B cell (primary cell): ENCODE data around the gene CKM. TPM values are rescaled to one million over a fixed set of nuclear protein-coding genes. Genes with fewer than 3 reads are reported as not detected.

Experiments
- ATAC-seq: fragments of 200-7000 bp; cut with Tn5 transposase; one replicate; pipeline ENCODE4 v1.10.0; 2021; ENCODE audit warnings: low read depth, mild to moderate bottlenecking, moderate number of reproducible peaks, moderate library complexity
- CTCF ChIA-PET: fragments of 350-600 bp; sonication (Branson Sonifier 250); formaldehyde crosslinking; loops from one replicate; lab custom pipeline; 2021; ENCODE audit warnings: antibody characterized with exemption, inconsistent platforms; lab: Charles Lee
- POLR2A ChIA-PET: fragments of 350-600 bp; sonication (Branson Sonifier 250); formaldehyde crosslinking; loops from one replicate; lab custom pipeline; 2021; ENCODE audit warnings: antibody characterized with exemption; lab: Charles Lee
- DNase-seq: peaks from one replicate; pipeline ENCODE4 v3.0.0; 2013
- H2AFZ ChIP-seq: 2 replicates; pipeline ENCODE4 v1.6.1; 2012; ENCODE audit warnings: mild to moderate bottlenecking, low read depth, low read length; ENCODE audit not compliant: insufficient read depth, poor library complexity, severe bottlenecking
- H3K27ac ChIP-seq, 2 donors: 1 replicate in 1 of 2; 2 replicates in 1 of 2; pipeline ENCODE4 v1.5.1; 2012 to 2013; ENCODE audit warnings: low read length in 2 of 2, mild to moderate bottlenecking in 2 of 2, moderate library complexity in 1 of 2
- H3K27me3 ChIP-seq, 4 experiments: fragments of 200-600 bp in 1 of 4; sonication (generic) in 1 of 4; replicated peaks in 1 of 4; 1 replicate in 2 of 4; 2 replicates in 2 of 4; pipeline versions ENCODE4 v1.6.1 to v1.7.0; 2013 to 2016; ENCODE audit warnings: low read length in 3 of 4, mild to moderate bottlenecking in 2 of 4, mixed read lengths in 1 of 4, moderate library complexity in 1 of 4; ENCODE audit not compliant: insufficient read depth in 4 of 4, control insufficient read depth in 3 of 4; ENCODE audit errors: control extremely low read depth in 1 of 4
- H3K36me3 ChIP-seq, 2 experiments: replicated peaks in 1 of 2; 1 replicate in 1 of 2; 2 replicates in 1 of 2; pipeline versions ENCODE4 v1.6.1 to v1.7.1; 2013; ENCODE audit warnings: low read length in 1 of 2; ENCODE audit not compliant: insufficient read depth in 2 of 2, control insufficient read depth in 1 of 2; ENCODE audit errors: control extremely low read depth in 1 of 2, extremely low read depth in 1 of 2
- H3K4me1 ChIP-seq, 2 donors: fragments of 200-600 bp in 1 of 2; sonication (generic) in 1 of 2; 1 replicate in 1 of 2; 2 replicates in 1 of 2; pipeline versions ENCODE4 v1.5.1 to v1.6.1; 2013 to 2017; ENCODE audit warnings: low read length in 2 of 2; ENCODE audit not compliant: control insufficient read depth in 2 of 2, insufficient read depth in 2 of 2
- H3K4me2 ChIP-seq: replicated peaks from 2 replicates; pipeline ENCODE3; 2012; ENCODE audit warnings: mild to moderate bottlenecking, low read depth, low read length; ENCODE audit not compliant: poor library complexity, severe bottlenecking
- H3K4me3 ChIP-seq, 5 experiments: fragments of 200-600 bp in 1 of 5; sonication (generic) in 1 of 5; 1 replicate in 3 of 5; 2 replicates in 2 of 5; pipeline versions ENCODE4 v1.5.1 to v1.7.0; 2011 to 2016; ENCODE audit warnings: low read length in 4 of 5, mild to moderate bottlenecking in 4 of 5, low read depth in 2 of 5, control low read depth in 1 of 5, moderate library complexity in 1 of 5; ENCODE audit not compliant: insufficient read depth in 1 of 5; ENCODE audit errors: control extremely low read depth in 1 of 5, extremely low read depth in 1 of 5
- H3K79me2 ChIP-seq: fragments of 200-600 bp; sonication (generic); one replicate; pipeline ENCODE4 v1.6.0; 2016; ENCODE audit warnings: low read length; ENCODE audit not compliant: control insufficient read depth, insufficient read depth
- H3K9ac ChIP-seq: fragments of 200-600 bp; sonication (generic); 2 replicates; pipeline ENCODE4 v1.6.1; 2017; ENCODE audit warnings: mild to moderate bottlenecking, low read length, moderate library complexity
- H3K9me3 ChIP-seq, 3 donors: one replicate each; pipeline versions ENCODE4 v1.6.1 to v1.7.1; 2013; ENCODE audit warnings: low read length in 2 of 3; ENCODE audit not compliant: control insufficient read depth in 2 of 3, insufficient read depth in 1 of 3; ENCODE audit errors: control extremely low read depth in 1 of 3
- H4K20me1 ChIP-seq: 2 replicates; pipeline ENCODE4 v1.6.0; 2012; ENCODE audit warnings: mild to moderate bottlenecking, low read length; ENCODE audit not compliant: insufficient read depth, control insufficient read depth, poor library complexity, severe bottlenecking
- H3K27ac Mint-ChIP-seq: one replicate; pipeline ENCODE4 v1.8.0; 2021; ENCODE audit warnings: mixed read lengths
- H3K27me3 Mint-ChIP-seq: one replicate; pipeline ENCODE4 v1.8.0; 2021; ENCODE audit warnings: mixed read lengths
- H3K4me1 Mint-ChIP-seq: one replicate; pipeline ENCODE4 v1.8.0; 2021; ENCODE audit warnings: mixed read lengths
- H3K4me3 Mint-ChIP-seq: one replicate; pipeline ENCODE4 v1.8.0; 2021; ENCODE audit warnings: mixed read lengths
- H3K9me3 Mint-ChIP-seq: one replicate; pipeline ENCODE4 v1.8.0; 2022; ENCODE audit warnings: mixed read lengths; ENCODE audit not compliant: insufficient read depth
- CTCF ChIP-seq: fragments of 200-600 bp; IDR thresholded peaks from one replicate; pipeline ENCODE4 v1.8.0; 2022; ENCODE audit warnings: antibody characterized with exemption, mild to moderate bottlenecking
- EZH2 ChIP-seq: IDR thresholded peaks from 2 replicates; pipeline ENCODE4 v1.6.1; 2012; ENCODE audit warnings: borderline replicate concordance, low read depth, mild to moderate bottlenecking, moderate library complexity, low read length; ENCODE audit not compliant: insufficient read depth, poor library complexity, severe bottlenecking
- WGBS: methylation state at CpG from one replicate; pipeline ENCODE4 v1.1.5; 2013; ENCODE audit warnings: missing lambda C conversion rate; ENCODE audit not compliant: insufficient coverage; 5-methylcytosine and 5-hydroxymethylcytosine counted together
- intact Hi-C: fragments of 100-400 bp; cut with micrococcal nuclease; formaldehyde crosslinking; loops from one replicate; pipeline ENCODE4 v1.10.0; 2022
- polyA plus RNA-seq: library from polyadenylated mRNA; depleted of rRNA; stranded (reverse); fragments of >200 nt; gene quantifications from 2 replicates; pipeline ENCODE4 v1.2.3, GENCODE V29; 2012
- total RNA-seq, 2 donors: library from RNA; stranded (reverse); fragments of 120-200 nt in 1 of 2; gene quantifications; 1 replicate in 1 of 2; 2 replicates in 1 of 2; pipeline versions ENCODE4 v1.2.3 to v1.2.4, GENCODE V29; 2013 to 2022

CKM gene
- total and polyA plus RNA-seq, 2 donors (not counting 1 experiment from before 2014, with no cell fraction given): not detected

GRCh38 chr19:45275370-45275971 is 47.2 kb downstream of the CKM start:
- Histone ChIP-seq H3K4me2 (no peak overlapping the region), H3K4me1 (no peaks in the 10 kb centered on the region), H2AFZ (no peak overlapping the region), H3K9ac (no peak overlapping the region), H3K4me3 (no peak overlapping the region), H3K9me3 (no peaks in the 10 kb centered on the region), H3K27me3 (no peaks in the 10 kb centered on the region), H4K20me1 (no peaks in the 10 kb centered on the region), H3K27ac (no peak overlapping the region), H3K36me3 (peaks cover 0 to 30% of the 10 kb centered on the region in 2 experiments), H3K79me2 (no peaks in the 10 kb centered on the region)
- ATAC-seq: no peak
- WGBS: 83% methylated on average over 6 of the region's 12 CpGs
- intact Hi-C loops: no loop called here
- H3K27ac Mint-ChIP-seq: no peak overlapping the region
- TF ChIP-seq EZH2: no peak
- TF ChIP-seq CTCF: no peak
- ChIA-PET POLR2A (no interaction called here), CTCF (no interaction called here)
- H3K9me3 Mint-ChIP-seq: no peaks in the 10 kb centered on the region
- H3K4me1 Mint-ChIP-seq: no peaks in the 10 kb centered on the region
- H3K4me3 Mint-ChIP-seq: no peak overlapping the region
- no peaks in the 10 kb centered on the region for H3K27me3 Mint-ChIP-seq
- no peak for DNase-seq

GRCh38 chr19:45273521-45273855 is 49.2 kb downstream of the CKM start:
- ChIA-PET CTCF (no interaction called here), POLR2A (no interaction called here)
- Histone ChIP-seq H3K79me2 (no peaks in the 10 kb centered on the region), H3K4me1 (no peaks in the 10 kb centered on the region), H3K9me3 (no peaks in the 10 kb centered on the region), H3K36me3 (peaks cover 0 to 28% of the 10 kb centered on the region in 2 experiments), H4K20me1 (no peaks in the 10 kb centered on the region), H3K9ac (no peak overlapping the region), H3K27ac (no peak overlapping the region), H3K27me3 (no peaks in the 10 kb centered on the region), H3K4me3 (no peak overlapping the region), H2AFZ (no peak overlapping the region), H3K4me2 (no peak overlapping the region)
- no peak overlapping the region for H3K4me3 Mint-ChIP-seq
- no peaks in the 10 kb centered on the region for H3K9me3 Mint-ChIP-seq
- no peaks in the 10 kb centered on the region for H3K27me3 Mint-ChIP-seq
- ATAC-seq (no peak), DNase-seq (no peak)
- H3K4me1 Mint-ChIP-seq: no peaks in the 10 kb centered on the region
- H3K27ac Mint-ChIP-seq: no peak overlapping the region
- TF ChIP-seq CTCF: no peak
- no peak for TF ChIP-seq EZH2
- 97% methylated on average over 10 of the region's 14 CpGs for WGBS
- intact Hi-C loops: no loop called here
